Hematopoietic multipotent progenitor cell treated with erythropoietin and hydrocortisone succinate and interleukin-3 and kit ligand, for 6 days (in vitro differentiated cells): ENCODE measurements around the gene APRT.
"Not testable (repeated sequence)": the region's sequence is repeated elsewhere in the genome, so short reads cannot be mapped to it uniquely, and the experiment has no call there.

Experiments used
- DNase-seq: peaks from one replicate; pipeline ENCODE4 v3.0.0-alpha.2; 2015

The APRT gene

GRCh38 chr16:88784856-88785105 is 26.9 kb downstream of the APRT start:
- DNase-seq, result no peak

- peak; percentile 84 for DNase-seq
Observed at GRCh38 chr16:88784074-88784855, 27.5 kb downstream of the APRT start.

GRCh38 chr16:88783391-88784073 is 28.2 kb downstream of the APRT start:
- DNase-seq, result peak; percentile 62

GRCh38 chr16:88782454-88783390 is 29.0 kb downstream of the APRT start:
- DNase-seq, result peak; percentile 63

- DNase-seq, result peak; percentile 90
Observed at GRCh38 chr16:88781140-88782077, 30.3 kb downstream of the APRT start.

GRCh38 chr16:88780142-88781062 is 31.3 kb downstream of the APRT start:
- DNase-seq, result no peak

- DNase-seq, result no peak
Observed at GRCh38 chr16:88779406-88780141, 32.2 kb downstream of the APRT start.

GRCh38 chr16:88778541-88779065 is 33.1 kb downstream of the APRT start:
- DNase-seq, result no peak

- peak; percentile 41 for DNase-seq
Observed at GRCh38 chr16:88778271-88778525, 33.5 kb downstream of the APRT start.

- no peak for DNase-seq
Observed at GRCh38 chr16:88777471-88778270, 34.1 kb downstream of the APRT start.

GRCh38 chr16:88775825-88776224 is 35.9 kb downstream of the APRT start:
- DNase-seq, result no peak

- no peak for DNase-seq
Observed at GRCh38 chr16:88774544-88775393, 37.0 kb downstream of the APRT start.

- peak; percentile 92 for DNase-seq
Observed at GRCh38 chr16:88773812-88774291, 37.9 kb downstream of the APRT start.

GRCh38 chr16:88772871-88773811 is 38.6 kb downstream of the APRT start:
- DNase-seq, result no peak

GRCh38 chr16:88771781-88772180 is 39.9 kb downstream of the APRT start:
- not testable (repeated sequence) for DNase-seq

- no peak for DNase-seq
Observed at GRCh38 chr16:88771294-88771772, 40.4 kb downstream of the APRT start.
